OCI-LY1 (cell line): ENCODE results near the gene ASB4.

Experiments used
- H2AFZ ChIP-seq: fragments of 200-600 bp; sonication (generic), shearing (Covaris generic); 2 replicates; pipeline ENCODE4 v1.6.0; 2014; ENCODE audit warnings: antibody characterized with exemption, mild to moderate bottlenecking, low read length
- H3F3A ChIP-seq: fragments of 200-600 bp; sonication (generic), shearing (Covaris generic); 2 replicates; pipeline ENCODE4 v1.6.0; 2014; ENCODE audit warnings: mild to moderate bottlenecking, antibody characterized with exemption, low read length, moderate library complexity; ENCODE audit not compliant: insufficient read depth
- H3K27ac ChIP-seq: fragments of 200-600 bp; sonication (generic); 2 replicates; pipeline ENCODE4 v1.5.1; 2014; ENCODE audit warnings: low read length, mixed run types, mild to moderate bottlenecking, low read depth; ENCODE audit not compliant: poor library complexity, severe bottlenecking
- H3K27me3 ChIP-seq: fragments of 200-600 bp; sonication (generic); 2 replicates; pipeline ENCODE4 v1.6.0; 2014; ENCODE audit warnings: antibody characterized with exemption, mild to moderate bottlenecking, low read length, moderate library complexity; ENCODE audit not compliant: insufficient read depth
- H3K36me3 ChIP-seq: fragments of 200-600 bp; sonication (generic); 2 replicates; pipeline ENCODE4 v1.6.1; 2014; ENCODE audit warnings: mild to moderate bottlenecking, antibody characterized with exemption, low read length, moderate library complexity, mixed read lengths; ENCODE audit not compliant: insufficient read depth
- H3K4me1 ChIP-seq: fragments of 200-600 bp; sonication (generic); 2 replicates; pipeline ENCODE4 v1.5.1; 2014; ENCODE audit warnings: mild to moderate bottlenecking, low read length, moderate library complexity; ENCODE audit not compliant: insufficient read depth, severe bottlenecking
- H3K4me2 ChIP-seq: fragments of 200-600 bp; sonication (generic), shearing (Covaris generic); 2 replicates; pipeline ENCODE4 v1.6.1; 2014; ENCODE audit warnings: low read length
- H3K4me3 ChIP-seq: fragments of 200-600 bp; sonication (generic); 2 replicates; pipeline ENCODE4 v1.5.1; 2014; ENCODE audit warnings: low read length, low read depth, mild to moderate bottlenecking, mixed read lengths; ENCODE audit not compliant: poor library complexity, severe bottlenecking
- H3K79me2 ChIP-seq: fragments of 200-600 bp; shearing (Covaris generic); 2 replicates; pipeline ENCODE4 v1.6.1; 2016; ENCODE audit warnings: mixed run types, low read length, mixed read lengths; ENCODE audit not compliant: insufficient read depth
- H3K9ac ChIP-seq: fragments of 200-600 bp; sonication (generic), shearing (Covaris generic); 2 replicates; pipeline ENCODE4 v1.6.1; 2014; ENCODE audit warnings: mild to moderate bottlenecking, low read length, mixed read lengths
- H3K9me2 ChIP-seq: fragments of 200-600 bp; sonication (generic), shearing (Covaris generic); 2 replicates; pipeline ENCODE4 v1.6.1; 2014; ENCODE audit warnings: low read depth, mild to moderate bottlenecking, low read length, mixed read lengths
- H3K9me3 ChIP-seq: fragments of 200-600 bp; shearing (Covaris generic); 2 replicates; pipeline ENCODE4 v1.6.1; 2014; ENCODE audit warnings: low read length, mixed read lengths
- H4K20me1 ChIP-seq: fragments of 200-600 bp; sonication (generic), shearing (Covaris generic); 2 replicates; pipeline ENCODE4 v1.6.0; 2016; ENCODE audit warnings: mild to moderate bottlenecking, low read length; ENCODE audit not compliant: insufficient read depth
- EZH2 ChIP-seq: fragments of 200-600 bp; sonication (generic), shearing (Covaris generic); IDR thresholded peaks from 2 replicates; pipeline ENCODE4 v1.8.0; 2017; ENCODE audit warnings: borderline replicate concordance, mixed run types, mild to moderate bottlenecking, antibody characterized with exemption, low read length, moderate library complexity, mixed read lengths
- TF ChIP-seq, protein P1 (sequence below): fragments of 200-600 bp; sonication (generic), shearing (Covaris generic); IDR thresholded peaks from 2 replicates; pipeline ENCODE4 v1.5.1; 2017; ENCODE audit warnings: mild to moderate bottlenecking, antibody characterized with exemption, low read length, moderate library complexity, mixed read lengths

Gene ASB4

DNA sequence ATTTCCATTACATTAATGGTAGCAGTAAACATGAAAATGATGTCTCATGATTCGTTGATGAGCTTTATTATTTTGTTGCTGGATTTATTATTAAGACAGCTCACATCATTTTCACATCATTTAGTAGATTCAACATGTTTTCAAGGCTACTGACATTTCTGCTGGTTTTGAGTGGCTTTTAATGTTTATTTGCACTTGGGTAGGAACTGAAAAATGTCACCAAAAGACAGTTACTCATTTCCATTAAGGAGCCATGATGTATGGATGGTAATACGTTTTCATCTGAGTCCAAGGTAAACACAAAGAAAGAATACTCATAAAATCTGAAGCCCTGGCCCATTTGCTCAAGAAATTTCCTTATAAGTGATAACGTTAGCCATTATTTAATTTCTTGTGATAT, 95.7 kb downstream of the ASB4 start:
- Histone ChIP-seq H3K27ac (no peak overlapping the region), H3K9ac (no peak overlapping the region), H3K9me2 (no peaks in the 10 kb centered on the region), H2AFZ (no peak overlapping the region), H4K20me1 (no peaks in the 10 kb centered on the region), H3F3A (no peaks in the 10 kb centered on the region), H3K9me3 (no peaks in the 10 kb centered on the region), H3K4me3 (no peak overlapping the region), H3K4me1 (no peaks in the 10 kb centered on the region), H3K27me3 (no peaks in the 10 kb centered on the region), H3K36me3 (no peaks in the 10 kb centered on the region), H3K4me2 (no peak overlapping the region), H3K79me2 (no peaks in the 10 kb centered on the region)
- TF ChIP-seq EZH2: no peak

- Histone ChIP-seq H3K9ac (no peak overlapping the region), H3K27ac (no peak overlapping the region), H3K79me2 (no peaks in the 10 kb centered on the region), H3K36me3 (no peaks in the 10 kb centered on the region), H3K4me3 (no peak overlapping the region), H3F3A (no peaks in the 10 kb centered on the region), H3K4me1 (no peaks in the 10 kb centered on the region), H3K27me3 (no peaks in the 10 kb centered on the region), H3K9me3 (no peaks in the 10 kb centered on the region), H3K4me2 (no peak overlapping the region), H3K9me2 (no peaks in the 10 kb centered on the region), H4K20me1 (no peaks in the 10 kb centered on the region), H2AFZ (no peak overlapping the region)
- TF ChIP-seq, protein P1, sequence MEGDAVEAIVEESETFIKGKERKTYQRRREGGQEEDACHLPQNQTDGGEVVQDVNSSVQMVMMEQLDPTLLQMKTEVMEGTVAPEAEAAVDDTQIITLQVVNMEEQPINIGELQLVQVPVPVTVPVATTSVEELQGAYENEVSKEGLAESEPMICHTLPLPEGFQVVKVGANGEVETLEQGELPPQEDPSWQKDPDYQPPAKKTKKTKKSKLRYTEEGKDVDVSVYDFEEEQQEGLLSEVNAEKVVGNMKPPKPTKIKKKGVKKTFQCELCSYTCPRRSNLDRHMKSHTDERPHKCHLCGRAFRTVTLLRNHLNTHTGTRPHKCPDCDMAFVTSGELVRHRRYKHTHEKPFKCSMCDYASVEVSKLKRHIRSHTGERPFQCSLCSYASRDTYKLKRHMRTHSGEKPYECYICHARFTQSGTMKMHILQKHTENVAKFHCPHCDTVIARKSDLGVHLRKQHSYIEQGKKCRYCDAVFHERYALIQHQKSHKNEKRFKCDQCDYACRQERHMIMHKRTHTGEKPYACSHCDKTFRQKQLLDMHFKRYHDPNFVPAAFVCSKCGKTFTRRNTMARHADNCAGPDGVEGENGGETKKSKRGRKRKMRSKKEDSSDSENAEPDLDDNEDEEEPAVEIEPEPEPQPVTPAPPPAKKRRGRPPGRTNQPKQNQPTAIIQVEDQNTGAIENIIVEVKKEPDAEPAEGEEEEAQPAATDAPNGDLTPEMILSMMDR: no peak
- no peak for TF ChIP-seq EZH2
Measured at GRCh38 chr7:95582578-95583293, 97.0 kb downstream of the ASB4 start.

DNA sequence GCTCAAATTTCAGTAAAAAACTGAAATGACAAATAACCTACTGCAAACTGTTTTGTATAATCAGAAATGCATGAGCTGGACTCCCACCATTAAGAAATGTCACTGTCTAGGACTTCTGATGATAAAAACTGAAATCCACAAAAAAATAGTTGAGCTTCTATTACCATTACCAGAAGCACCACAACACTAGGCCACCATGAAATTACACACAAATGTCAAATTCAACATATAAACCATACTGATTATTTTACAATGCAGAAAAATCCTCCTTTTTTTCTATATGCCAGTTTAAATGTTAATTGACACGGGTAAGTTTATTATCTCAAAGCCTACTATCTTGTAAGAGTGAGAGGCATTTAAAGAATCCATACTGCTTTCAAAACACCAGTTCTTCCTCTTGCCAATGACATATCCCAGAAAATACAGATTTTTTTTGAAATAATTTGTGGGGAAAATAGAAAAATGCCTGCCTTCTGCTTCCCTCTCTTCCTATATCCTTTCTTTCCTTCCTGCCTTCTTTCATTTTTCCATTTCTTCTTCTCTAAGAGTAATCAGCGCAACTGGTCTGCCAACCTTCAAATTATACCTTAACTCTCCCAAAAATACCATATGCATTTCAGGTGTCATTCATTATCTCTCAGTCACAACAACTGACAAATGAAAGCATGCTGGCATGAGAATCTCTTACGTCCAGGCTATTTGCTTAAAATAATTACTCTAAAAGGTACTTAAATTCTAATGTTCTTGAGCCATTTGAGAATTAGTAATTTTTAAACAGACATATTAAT, 98.3 kb downstream of the ASB4 start:
- Histone ChIP-seq H3K27me3 (no peaks in the 10 kb centered on the region), H3K9ac (no peak overlapping the region), H3K9me3 (no peaks in the 10 kb centered on the region), H3K27ac (no peak overlapping the region), H3K4me3 (no peak overlapping the region), H3K9me2 (no peaks in the 10 kb centered on the region), H3F3A (no peaks in the 10 kb centered on the region), H3K79me2 (no peaks in the 10 kb centered on the region), H3K36me3 (no peaks in the 10 kb centered on the region), H4K20me1 (no peaks in the 10 kb centered on the region), H2AFZ (no peak overlapping the region), H3K4me1 (no peaks in the 10 kb centered on the region), H3K4me2 (no peak overlapping the region)
- TF ChIP-seq, protein P1: no peak
